ENCODE measurements around the gene SYNPO2L. TPM values are rescaled to one million over a fixed set of nuclear protein-coding genes. Genes with fewer than 3 reads are reported as not detected.
"Not testable (repeated sequence)": the region's sequence is repeated elsewhere in the genome, so short reads cannot be mapped to it uniquely, and the experiment has no call there.

Gene SYNPO2L
- total and polyA plus RNA-seq, 2 donors (not counting 1 experiment from before 2014, with no cell fraction given), result 0.07 TPM; not detected in 1

DNA sequence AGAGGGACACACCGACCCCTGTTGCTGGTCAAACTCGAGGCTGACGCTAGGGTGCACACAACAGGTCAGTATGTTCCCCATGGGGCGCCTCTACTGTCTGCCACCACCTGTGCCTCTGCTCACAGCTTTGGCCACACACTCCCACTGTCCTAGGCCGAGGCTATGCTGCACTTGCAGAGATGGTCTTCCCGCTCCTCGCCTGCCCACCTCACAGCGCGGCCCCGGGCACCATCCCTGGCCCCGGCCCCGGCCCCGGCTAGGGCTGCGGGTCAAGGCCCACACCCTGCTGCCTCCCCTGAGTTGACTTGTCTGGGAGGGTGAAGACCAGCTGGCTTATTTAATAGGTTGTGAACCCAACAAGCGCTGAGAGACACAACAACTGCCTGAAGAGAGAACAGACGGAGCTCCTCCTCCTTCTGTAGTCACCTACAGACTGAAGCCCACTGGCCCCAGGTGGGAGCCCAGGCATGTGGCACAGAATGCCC is 41.9 kb upstream of the SYNPO2L start, which contains the start of gene AGAP5:
Gene AGAP5, minus strand, starts transcription at position 435 of the 485 bp plus-strand sequence. Its CDS starts 354 bp downstream, at position 81.
- intact Hi-C loops (cut with micrococcal nuclease); POLR2A ChIA-PET; H3K4me3 ChIP-seq (ENCODE audit: control extremely low read depth in 1 of 5, extremely low read depth in 1 of 5, insufficient read depth in 1 of 5, low read depth in 2 of 5, low read length in 4 of 5); DNase-seq; H4K20me1 ChIP-seq (ENCODE audit: control insufficient read depth, insufficient read depth, low read length, poor library complexity, severe bottlenecking); ATAC-seq (ENCODE audit: low read depth); H3K27ac Mint-ChIP-seq; H3K27me3 ChIP-seq (replicated peaks in 1 of 4; ENCODE audit: control extremely low read depth in 1 of 4, control insufficient read depth in 3 of 4, insufficient read depth in 4 of 4, low read length in 3 of 4); H2AFZ ChIP-seq (ENCODE audit: insufficient read depth, low read depth, low read length, poor library complexity, severe bottlenecking); H3K9me3 ChIP-seq (ENCODE audit: control extremely low read depth in 1 of 3, control insufficient read depth in 2 of 3, insufficient read depth in 1 of 3, low read length in 2 of 3); H3K27me3 Mint-ChIP-seq; H3K27ac ChIP-seq (ENCODE audit: low read length in 2 of 2); H3K79me2 ChIP-seq (ENCODE audit: control insufficient read depth, insufficient read depth, low read length); H3K4me3 Mint-ChIP-seq; H3K4me2 ChIP-seq (replicated peaks; ENCODE audit: low read depth, low read length, poor library complexity, severe bottlenecking); H3K9me3 Mint-ChIP-seq (ENCODE audit: insufficient read depth); H3K9ac ChIP-seq (ENCODE audit: low read length); H3K4me1 ChIP-seq (ENCODE audit: control insufficient read depth in 2 of 2, insufficient read depth in 2 of 2, low read length in 2 of 2); H3K4me1 Mint-ChIP-seq; H3K36me3 ChIP-seq (replicated peaks in 1 of 2; ENCODE audit: control extremely low read depth in 1 of 2, control insufficient read depth in 1 of 2, extremely low read depth in 1 of 2, insufficient read depth in 2 of 2, low read length in 1 of 2); CTCF ChIA-PET: not testable (repeated sequence)
- WGBS (ENCODE audit: insufficient coverage), result no CpG with 5 or more reads among the region's 16 CpGs

GRCh38 chr10:73695302-73695701 is 39.5 kb upstream of the SYNPO2L start:
- POLR2A ChIA-PET, H3K27ac Mint-ChIP-seq: not testable (repeated sequence)

DNA sequence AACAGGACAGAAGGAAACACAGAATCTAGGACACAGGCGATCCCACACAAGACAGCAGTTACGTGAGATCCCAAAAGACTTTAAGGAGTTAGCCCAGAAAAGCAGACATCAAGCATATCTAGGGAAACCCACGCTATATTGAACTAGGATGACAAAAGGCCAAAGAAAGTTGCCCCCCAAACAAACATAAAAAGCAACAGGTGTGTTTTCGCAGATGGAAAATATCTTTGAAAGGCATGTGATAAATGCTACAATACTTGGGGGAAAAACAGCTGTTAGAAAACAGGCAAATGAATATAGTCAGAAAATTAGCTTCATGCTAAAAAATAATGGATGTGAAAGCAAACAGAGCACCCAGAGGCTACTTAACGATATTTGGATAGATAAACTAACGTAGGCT is 34.9 kb upstream of the SYNPO2L start:
- H3K4me3 Mint-ChIP-seq; H2AFZ ChIP-seq (ENCODE audit: insufficient read depth, low read depth, low read length, poor library complexity, severe bottlenecking); H3K4me3 ChIP-seq (ENCODE audit: control extremely low read depth in 1 of 5, extremely low read depth in 1 of 5, insufficient read depth in 1 of 5, low read depth in 2 of 5, low read length in 4 of 5); POLR2A ChIA-PET; intact Hi-C loops (cut with micrococcal nuclease); H3K79me2 ChIP-seq (ENCODE audit: control insufficient read depth, insufficient read depth, low read length); DNase-seq; H3K36me3 ChIP-seq (replicated peaks in 1 of 2; ENCODE audit: control extremely low read depth in 1 of 2, control insufficient read depth in 1 of 2, extremely low read depth in 1 of 2, insufficient read depth in 2 of 2, low read length in 1 of 2); H3K27ac ChIP-seq (ENCODE audit: low read length in 2 of 2); H3K4me1 ChIP-seq (ENCODE audit: control insufficient read depth in 2 of 2, insufficient read depth in 2 of 2, low read length in 2 of 2); H3K9me3 ChIP-seq (ENCODE audit: control extremely low read depth in 1 of 3, control insufficient read depth in 2 of 3, insufficient read depth in 1 of 3, low read length in 2 of 3); H3K27ac Mint-ChIP-seq; H3K9me3 Mint-ChIP-seq (ENCODE audit: insufficient read depth); H4K20me1 ChIP-seq (ENCODE audit: control insufficient read depth, insufficient read depth, low read length, poor library complexity, severe bottlenecking); H3K4me2 ChIP-seq (replicated peaks; ENCODE audit: low read depth, low read length, poor library complexity, severe bottlenecking); H3K27me3 Mint-ChIP-seq; H3K4me1 Mint-ChIP-seq; H3K9ac ChIP-seq (ENCODE audit: low read length); ATAC-seq (ENCODE audit: low read depth); CTCF ChIA-PET; H3K27me3 ChIP-seq (replicated peaks in 1 of 4; ENCODE audit: control extremely low read depth in 1 of 4, control insufficient read depth in 3 of 4, insufficient read depth in 4 of 4, low read length in 3 of 4): not testable (repeated sequence)
- 100% methylated on average over 2 of the region's 6 CpGs for WGBS (ENCODE audit: insufficient coverage)

More at GRCh38 chr10:73695302-73695701, 39.5 kb upstream of the SYNPO2L start:
- H3K27me3 ChIP-seq (replicated peaks in 1 of 4; ENCODE audit: control extremely low read depth in 1 of 4, control insufficient read depth in 3 of 4, insufficient read depth in 4 of 4, low read length in 3 of 4); H3K9me3 ChIP-seq (ENCODE audit: control extremely low read depth in 1 of 3, control insufficient read depth in 2 of 3, insufficient read depth in 1 of 3, low read length in 2 of 3); H3K4me3 Mint-ChIP-seq; H4K20me1 ChIP-seq (ENCODE audit: control insufficient read depth, insufficient read depth, low read length, poor library complexity, severe bottlenecking); H3K27me3 Mint-ChIP-seq; H3K79me2 ChIP-seq (ENCODE audit: control insufficient read depth, insufficient read depth, low read length); H3K4me1 ChIP-seq (ENCODE audit: control insufficient read depth in 2 of 2, insufficient read depth in 2 of 2, low read length in 2 of 2); H3K27ac ChIP-seq (ENCODE audit: low read length in 2 of 2); H2AFZ ChIP-seq (ENCODE audit: insufficient read depth, low read depth, low read length, poor library complexity, severe bottlenecking); H3K4me2 ChIP-seq (replicated peaks; ENCODE audit: low read depth, low read length, poor library complexity, severe bottlenecking); H3K9me3 Mint-ChIP-seq (ENCODE audit: insufficient read depth); H3K4me3 ChIP-seq (ENCODE audit: control extremely low read depth in 1 of 5, extremely low read depth in 1 of 5, insufficient read depth in 1 of 5, low read depth in 2 of 5, low read length in 4 of 5); ATAC-seq (ENCODE audit: low read depth); H3K4me1 Mint-ChIP-seq; H3K9ac ChIP-seq (ENCODE audit: low read length); intact Hi-C loops (cut with micrococcal nuclease); H3K36me3 ChIP-seq (replicated peaks in 1 of 2; ENCODE audit: control extremely low read depth in 1 of 2, control insufficient read depth in 1 of 2, extremely low read depth in 1 of 2, insufficient read depth in 2 of 2, low read length in 1 of 2); CTCF ChIA-PET; DNase-seq: not testable (repeated sequence)

DNA sequence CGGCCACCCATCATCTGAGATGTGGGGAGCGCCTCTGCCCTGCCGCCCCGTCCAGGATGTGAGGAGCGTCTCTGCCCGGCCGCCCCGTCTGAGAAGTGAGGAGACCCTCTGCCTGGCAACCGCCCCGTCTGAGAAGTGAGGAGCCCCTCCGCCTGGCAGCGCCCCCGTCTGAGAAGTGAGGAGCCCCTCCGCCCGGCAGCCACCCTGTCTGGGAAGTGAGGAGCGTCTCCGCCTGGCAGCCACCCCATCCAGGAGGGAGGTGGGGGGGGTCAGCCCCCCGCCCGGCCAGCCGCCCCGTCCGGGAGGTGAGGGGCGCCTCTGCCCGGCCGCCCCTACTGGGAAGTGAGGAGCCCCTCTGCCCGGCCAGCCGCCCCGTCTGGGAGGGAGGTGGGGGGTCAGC is 33.8 kb upstream of the SYNPO2L start:
- H3K4me1 Mint-ChIP-seq; H3K79me2 ChIP-seq (ENCODE audit: control insufficient read depth, insufficient read depth, low read length); H3K27me3 Mint-ChIP-seq; H4K20me1 ChIP-seq (ENCODE audit: control insufficient read depth, insufficient read depth, low read length, poor library complexity, severe bottlenecking); DNase-seq; H3K4me1 ChIP-seq (ENCODE audit: control insufficient read depth in 2 of 2, insufficient read depth in 2 of 2, low read length in 2 of 2); H3K27ac ChIP-seq (ENCODE audit: low read length in 2 of 2); CTCF ChIA-PET; H3K4me2 ChIP-seq (replicated peaks; ENCODE audit: low read depth, low read length, poor library complexity, severe bottlenecking); H3K36me3 ChIP-seq (replicated peaks in 1 of 2; ENCODE audit: control extremely low read depth in 1 of 2, control insufficient read depth in 1 of 2, extremely low read depth in 1 of 2, insufficient read depth in 2 of 2, low read length in 1 of 2); H3K27ac Mint-ChIP-seq; H3K9me3 Mint-ChIP-seq (ENCODE audit: insufficient read depth); H3K27me3 ChIP-seq (replicated peaks in 1 of 4; ENCODE audit: control extremely low read depth in 1 of 4, control insufficient read depth in 3 of 4, insufficient read depth in 4 of 4, low read length in 3 of 4); H3K9ac ChIP-seq (ENCODE audit: low read length); H3K4me3 ChIP-seq (ENCODE audit: control extremely low read depth in 1 of 5, extremely low read depth in 1 of 5, insufficient read depth in 1 of 5, low read depth in 2 of 5, low read length in 4 of 5); POLR2A ChIA-PET; H3K9me3 ChIP-seq (ENCODE audit: control extremely low read depth in 1 of 3, control insufficient read depth in 2 of 3, insufficient read depth in 1 of 3, low read length in 2 of 3); H2AFZ ChIP-seq (ENCODE audit: insufficient read depth, low read depth, low read length, poor library complexity, severe bottlenecking); ATAC-seq (ENCODE audit: low read depth); H3K4me3 Mint-ChIP-seq; intact Hi-C loops (cut with micrococcal nuclease): not testable (repeated sequence)
- 100% methylated on average over 4 of the region's 28 CpGs for WGBS (ENCODE audit: insufficient coverage)
